GM19395 (cell line): ENCODE results near the gene CERS6.
"Not testable (repeated sequence)": the region's sequence is repeated elsewhere in the genome, so short reads cannot be mapped to it uniquely, and the experiment has no call there.

Experiments used
- ATAC-seq: cut with Tn5 transposase; IDR thresholded peaks from one replicate; pipeline ENCODE4 v1.9.1; 2021; ENCODE audit warnings: mild to moderate bottlenecking, moderate library complexity; ENCODE audit not compliant: unreplicated experiment

The CERS6 gene

GRCh38 chr2:168753765-168754329 lies 297.8 kb downstream of the CERS6 start:
- ATAC-seq, result no peak

- ATAC-seq, result no peak
These were observed 301.2 kb downstream of the CERS6 start for GRCh38 chr2:168757223-168757622.

- ATAC-seq, result peak; percentile 86
These were observed 303.1 kb downstream of the CERS6 start for GRCh38 chr2:168758970-168759820.

- no peak for ATAC-seq
These were observed 309.3 kb downstream of the CERS6 start for GRCh38 chr2:168765401-168765800.

- ATAC-seq, result no peak
These were observed 310.5 kb downstream of the CERS6 start for GRCh38 chr2:168766600-168766999.

- no peak for ATAC-seq
These were observed 311.2 kb downstream of the CERS6 start for GRCh38 chr2:168767258-168767657.

- not testable (repeated sequence) for ATAC-seq
These were observed 312.3 kb downstream of the CERS6 start for GRCh38 chr2:168768357-168768756.

- no peak for ATAC-seq
These were observed 314.7 kb downstream of the CERS6 start for GRCh38 chr2:168770796-168771195.

- no peak for ATAC-seq
These were observed 316.6 kb downstream of the CERS6 start for GRCh38 chr2:168772704-168773103.

GRCh38 chr2:168773128-168773527 lies 317.1 kb downstream of the CERS6 start:
- ATAC-seq, result no peak

- peak; percentile 70 for ATAC-seq
These were observed 317.8 kb downstream of the CERS6 start for GRCh38 chr2:168773719-168774521.

GRCh38 chr2:168775837-168776236 lies 319.8 kb downstream of the CERS6 start:
- ATAC-seq, result no peak

- ATAC-seq, result no peak
These were observed 324.6 kb downstream of the CERS6 start for GRCh38 chr2:168780669-168781071.

- no peak for ATAC-seq
These were observed 325.2 kb downstream of the CERS6 start for GRCh38 chr2:168781191-168781817.

- no peak for ATAC-seq
These were observed 326.2 kb downstream of the CERS6 start for GRCh38 chr2:168782271-168782670.

- no peak for ATAC-seq
These were observed 328.9 kb downstream of the CERS6 start for GRCh38 chr2:168784993-168785392.

GRCh38 chr2:168787098-168787781 lies 331.2 kb downstream of the CERS6 start:
- ATAC-seq, result no peak

- no peak for ATAC-seq
These were observed 331.8 kb downstream of the CERS6 start for GRCh38 chr2:168787782-168788376.

- ATAC-seq, result no peak
These were observed 333.7 kb downstream of the CERS6 start for GRCh38 chr2:168789776-168790175.

GRCh38 chr2:168790226-168790902 lies 334.3 kb downstream of the CERS6 start:
- no peak for ATAC-seq
